ENCODE results near the gene JMJD4.

The JMJD4 gene

GRCh38 chr1:227749225-227749624, 14.1 kb upstream of the JMJD4 start:
- Histone ChIP-seq H3K27ac (ENCODE audit: low read length) (peak overlapping the region; percentile 96), H3K9me3 (ENCODE audit: control insufficient read depth in 2 of 2, low read length in 2 of 2) (no peaks in the 10 kb centered on the region), H3K27me3 (ENCODE audit: control insufficient read depth in 1 of 2, insufficient read depth in 2 of 2, low read length in 2 of 2) (no peaks in the 10 kb centered on the region), H3K9ac (ENCODE audit: low read length in 2 of 2) (peak overlapping the region; percentile 66 to 67), H3K36me3 (ENCODE audit: control insufficient read depth in 2 of 2, insufficient read depth in 2 of 2, low read length in 2 of 2) (peaks cover 3 to 9% of the 10 kb centered on the region in 2 donors), H3K4me3 (ENCODE audit: low read length in 2 of 2) (peak overlapping the region; percentile 33 to 57), H3K4me1 (ENCODE audit: control insufficient read depth, insufficient read depth, low read length) (peaks cover 71% of the 10 kb centered on the region)

- no peaks in the 10 kb centered on the region for H3K9me3 ChIP-seq (ENCODE audit: control insufficient read depth in 2 of 2, low read length in 2 of 2)
- peak overlapping the region; percentile 73 to 77 for H3K9ac ChIP-seq (ENCODE audit: low read length in 2 of 2)
- H3K27ac ChIP-seq (ENCODE audit: low read length), result peak overlapping the region; percentile 96
- peaks cover 65% of the 10 kb centered on the region for H3K4me1 ChIP-seq (ENCODE audit: control insufficient read depth, insufficient read depth, low read length)
- peaks cover 3 to 9% of the 10 kb centered on the region in 2 donors for H3K36me3 ChIP-seq (ENCODE audit: control insufficient read depth in 2 of 2, insufficient read depth in 2 of 2, low read length in 2 of 2)
- peak overlapping the region; percentile 61 to 64 for H3K4me3 ChIP-seq (ENCODE audit: low read length in 2 of 2)
- no peaks in the 10 kb centered on the region for H3K27me3 ChIP-seq (ENCODE audit: control insufficient read depth in 1 of 2, insufficient read depth in 2 of 2, low read length in 2 of 2)
These were observed 13.5 kb upstream of the JMJD4 start for GRCh38 chr1:227748496-227749182.

GRCh38 chr1:227747948-227748495, 12.9 kb upstream of the JMJD4 start:
- Histone ChIP-seq H3K27ac (ENCODE audit: low read length) (peak overlapping the region; percentile 96), H3K9ac (ENCODE audit: low read length in 2 of 2) (peak overlapping the region; percentile 73 to 77), H3K4me3 (ENCODE audit: low read length in 2 of 2) (peak overlapping the region; percentile 61 to 64), H3K36me3 (ENCODE audit: control insufficient read depth in 2 of 2, insufficient read depth in 2 of 2, low read length in 2 of 2) (peaks cover 3 to 9% of the 10 kb centered on the region in 2 donors), H3K4me1 (ENCODE audit: control insufficient read depth, insufficient read depth, low read length) (peaks cover 63% of the 10 kb centered on the region), H3K9me3 (ENCODE audit: control insufficient read depth in 2 of 2, low read length in 2 of 2) (no peaks in the 10 kb centered on the region), H3K27me3 (ENCODE audit: control insufficient read depth in 1 of 2, insufficient read depth in 2 of 2, low read length in 2 of 2) (no peaks in the 10 kb centered on the region)

GRCh38 chr1:227747382-227747781, 12.3 kb upstream of the JMJD4 start:
- no peaks in the 10 kb centered on the region for H3K27me3 ChIP-seq (ENCODE audit: control insufficient read depth in 1 of 2, insufficient read depth in 2 of 2, low read length in 2 of 2)
- no peaks in the 10 kb centered on the region for H3K9me3 ChIP-seq (ENCODE audit: control insufficient read depth in 2 of 2, low read length in 2 of 2)
- peak overlapping the region; percentile 96 for H3K27ac ChIP-seq (ENCODE audit: low read length)
- peaks cover 63% of the 10 kb centered on the region for H3K4me1 ChIP-seq (ENCODE audit: control insufficient read depth, insufficient read depth, low read length)
- peak overlapping the region; percentile 21 to 77 for H3K9ac ChIP-seq (ENCODE audit: low read length in 2 of 2)
- peak overlapping the region; percentile 61 to 64 for H3K4me3 ChIP-seq (ENCODE audit: low read length in 2 of 2)
- peaks cover 3 to 9% of the 10 kb centered on the region in 2 donors for H3K36me3 ChIP-seq (ENCODE audit: control insufficient read depth in 2 of 2, insufficient read depth in 2 of 2, low read length in 2 of 2)

- H3K4me1 ChIP-seq (ENCODE audit: control insufficient read depth, insufficient read depth, low read length), result peaks cover 64% of the 10 kb centered on the region
These were observed 11.6 kb upstream of the JMJD4 start for GRCh38 chr1:227746676-227747075.

GRCh38 chr1:227745568-227746265, 10.6 kb upstream of the JMJD4 start:
- no peaks in the 10 kb centered on the region for H3K9me3 ChIP-seq (ENCODE audit: control insufficient read depth in 2 of 2, low read length in 2 of 2)
- no peaks in the 10 kb centered on the region for H3K27me3 ChIP-seq (ENCODE audit: control insufficient read depth in 1 of 2, insufficient read depth in 2 of 2, low read length in 2 of 2)
- H3K36me3 ChIP-seq (ENCODE audit: control insufficient read depth in 2 of 2, insufficient read depth in 2 of 2, low read length in 2 of 2), result peaks cover 0 to 9% of the 10 kb centered on the region in 2 donors
- H3K9ac ChIP-seq (ENCODE audit: low read length in 2 of 2), result no peak overlapping the region
- no peak overlapping the region for H3K4me3 ChIP-seq (ENCODE audit: low read length in 2 of 2)
- peaks cover 66% of the 10 kb centered on the region for H3K4me1 ChIP-seq (ENCODE audit: control insufficient read depth, insufficient read depth, low read length)
- H3K27ac ChIP-seq (ENCODE audit: low read length), result peak overlapping the region; percentile 96

More at GRCh38 chr1:227746676-227747075, 11.6 kb upstream of the JMJD4 start:
- Histone ChIP-seq H3K9ac (ENCODE audit: low read length in 2 of 2) (no peak overlapping the region), H3K4me3 (ENCODE audit: low read length in 2 of 2) (no peak overlapping the region), H3K36me3 (ENCODE audit: control insufficient read depth in 2 of 2, insufficient read depth in 2 of 2, low read length in 2 of 2) (peaks cover 3 to 9% of the 10 kb centered on the region in 2 donors), H3K9me3 (ENCODE audit: control insufficient read depth in 2 of 2, low read length in 2 of 2) (no peaks in the 10 kb centered on the region), H3K27me3 (ENCODE audit: control insufficient read depth in 1 of 2, insufficient read depth in 2 of 2, low read length in 2 of 2) (no peaks in the 10 kb centered on the region), H3K27ac (ENCODE audit: low read length) (peak overlapping the region; percentile 96)

GRCh38 chr1:227744668-227745067, 9.6 kb upstream of the JMJD4 start:
- Histone ChIP-seq H3K27me3 (ENCODE audit: control insufficient read depth in 1 of 2, insufficient read depth in 2 of 2, low read length in 2 of 2) (no peaks in the 10 kb centered on the region), H3K4me1 (ENCODE audit: control insufficient read depth, insufficient read depth, low read length) (peaks cover 56% of the 10 kb centered on the region), H3K36me3 (ENCODE audit: control insufficient read depth in 2 of 2, insufficient read depth in 2 of 2, low read length in 2 of 2) (peaks cover 0 to 9% of the 10 kb centered on the region in 2 donors), H3K4me3 (ENCODE audit: low read length in 2 of 2) (no peak overlapping the region), H3K9me3 (ENCODE audit: control insufficient read depth in 2 of 2, low read length in 2 of 2) (no peaks in the 10 kb centered on the region), H3K27ac (ENCODE audit: low read length) (no peak overlapping the region), H3K9ac (ENCODE audit: low read length in 2 of 2) (no peak overlapping the region)

- H3K9me3 ChIP-seq (ENCODE audit: control insufficient read depth in 2 of 2, low read length in 2 of 2), result no peaks in the 10 kb centered on the region
- peaks cover 0 to 5% of the 10 kb centered on the region in 2 donors for H3K36me3 ChIP-seq (ENCODE audit: control insufficient read depth in 2 of 2, insufficient read depth in 2 of 2, low read length in 2 of 2)
- H3K27me3 ChIP-seq (ENCODE audit: control insufficient read depth in 1 of 2, insufficient read depth in 2 of 2, low read length in 2 of 2), result no peaks in the 10 kb centered on the region
- peaks cover 43% of the 10 kb centered on the region for H3K4me1 ChIP-seq (ENCODE audit: control insufficient read depth, insufficient read depth, low read length)
- no peak overlapping the region for H3K9ac ChIP-seq (ENCODE audit: low read length in 2 of 2)
- no peak overlapping the region for H3K4me3 ChIP-seq (ENCODE audit: low read length in 2 of 2)
- peak overlapping the region; percentile 2 for H3K27ac ChIP-seq (ENCODE audit: low read length)
These were observed 7.9 kb upstream of the JMJD4 start for GRCh38 chr1:227742738-227743715.

GRCh38 chr1:227741166-227741870, 6.2 kb upstream of the JMJD4 start:
- Histone ChIP-seq H3K36me3 (ENCODE audit: control insufficient read depth in 2 of 2, insufficient read depth in 2 of 2, low read length in 2 of 2) (no peaks in the 10 kb centered on the region), H3K9ac (ENCODE audit: low read length in 2 of 2) (no peak overlapping the region), H3K4me3 (ENCODE audit: low read length in 2 of 2) (no peak overlapping the region), H3K4me1 (ENCODE audit: control insufficient read depth, insufficient read depth, low read length) (peaks cover 34% of the 10 kb centered on the region), H3K27me3 (ENCODE audit: control insufficient read depth in 1 of 2, insufficient read depth in 2 of 2, low read length in 2 of 2) (no peaks in the 10 kb centered on the region), H3K27ac (ENCODE audit: low read length) (no peak overlapping the region), H3K9me3 (ENCODE audit: control insufficient read depth in 2 of 2, low read length in 2 of 2) (no peaks in the 10 kb centered on the region)
